GM23338 (cell line): ENCODE data around the gene TFCP2. TPM values are rescaled to one million over a fixed set of nuclear protein-coding genes. Genes with fewer than 3 reads are reported as not detected.

ENCODE experiments used
- ATAC-seq: fragments of 200-7000 bp; cut with Tn5 transposase; 3 replicates; pipeline ENCODE4 v1.9.1; 2020
- DNase-seq: peaks from one replicate; pipeline ENCODE4 v3.0.0-alpha.2; 2015; ENCODE audit warnings: low spot score
- H2AFZ ChIP-seq: fragments of 200-600 bp; sonication (generic); 2 replicates; pipeline ENCODE4 v1.8.0; 2016; ENCODE audit warnings: antibody characterized with exemption, mild to moderate bottlenecking, moderate library complexity
- H3F3A ChIP-seq: fragments of 200-600 bp; sonication (generic); replicated peaks from 2 replicates; pipeline ENCODE4 v1.8.0; 2017; ENCODE audit warnings: antibody characterized with exemption, mixed run types, low read depth
- H3K27ac ChIP-seq: fragments of 200-600 bp; sonication (generic); 2 replicates; pipeline ENCODE4 v1.6.1; 2016; ENCODE audit warnings: low read depth
- H3K27me3 ChIP-seq: fragments of 200-600 bp; sonication (generic); 2 replicates; pipeline ENCODE4 v1.8.0; 2016; ENCODE audit warnings: mild to moderate bottlenecking, mixed run types, moderate library complexity; ENCODE audit not compliant: insufficient read depth
- H3K36me3 ChIP-seq: fragments of 200-600 bp; sonication (generic); 2 replicates; pipeline ENCODE4 v1.8.0; 2016; ENCODE audit warnings: mild to moderate bottlenecking; ENCODE audit not compliant: insufficient read depth
- H3K4me1 ChIP-seq: fragments of 200-600 bp; sonication (generic); 2 replicates; pipeline ENCODE4 v1.8.0; 2016; ENCODE audit warnings: mild to moderate bottlenecking, moderate library complexity; ENCODE audit not compliant: insufficient read depth
- H3K4me2 ChIP-seq: fragments of 200-600 bp; sonication (generic); 2 replicates; pipeline ENCODE4 v1.7.1; 2017; ENCODE audit warnings: mixed run types
- H3K4me3 ChIP-seq: fragments of 200-600 bp; sonication (generic); 2 replicates; pipeline ENCODE4 v1.6.1; 2016; ENCODE audit warnings: mixed run types
- H3K79me2 ChIP-seq: fragments of 200-600 bp; sonication (generic); replicated peaks from 2 replicates; pipeline ENCODE4 v1.8.0; 2017; ENCODE audit warnings: mild to moderate bottlenecking; ENCODE audit not compliant: insufficient read depth
- H3K9me2 ChIP-seq: fragments of 200-600 bp; sonication (generic); 2 replicates; pipeline ENCODE4 v1.8.0; 2017; ENCODE audit not compliant: insufficient read depth
- H4K20me1 ChIP-seq: fragments of 200-600 bp; sonication (generic); replicated peaks from 2 replicates; pipeline ENCODE4 v1.8.0; 2017; ENCODE audit warnings: mild to moderate bottlenecking; ENCODE audit not compliant: insufficient read depth
- H3K27ac Mint-ChIP-seq: 2 replicates; pipeline ENCODE4 v1.8.0; 2020; ENCODE audit warnings: inconsistent platforms, mild to moderate bottlenecking, moderate library complexity, mixed read lengths
- H3K27me3 Mint-ChIP-seq: 3 replicates; pipeline ENCODE4 v1.8.0; 2022; ENCODE audit warnings: low read depth, mild to moderate bottlenecking, moderate library complexity, mixed read lengths, inconsistent platforms; ENCODE audit not compliant: insufficient read depth, poor library complexity
- H3K36me3 Mint-ChIP-seq: 3 replicates; pipeline ENCODE4 v1.8.0; 2021; ENCODE audit warnings: low read depth, mild to moderate bottlenecking, inconsistent platforms, moderate library complexity, mixed read lengths
- H3K4me1 Mint-ChIP-seq: 3 replicates; pipeline ENCODE4 v1.8.0; 2020; ENCODE audit warnings: mild to moderate bottlenecking, inconsistent platforms, mixed read lengths
- H3K4me3 Mint-ChIP-seq: 3 replicates; pipeline ENCODE4 v1.8.0; 2021; ENCODE audit warnings: moderate library complexity, mild to moderate bottlenecking, inconsistent platforms, mixed read lengths
- H3K9me3 Mint-ChIP-seq: 3 replicates; pipeline ENCODE4 v1.8.0; 2020; ENCODE audit warnings: moderate library complexity, mild to moderate bottlenecking, inconsistent platforms, mixed read lengths
- NANOG ChIP-seq: IDR thresholded peaks from 2 replicates; pipeline ENCODE4 v1.6.1; 2016; ENCODE audit warnings: antibody characterized with exemption, borderline replicate concordance
- POLR2AphosphoS5 ChIP-seq: IDR thresholded peaks from 2 replicates; pipeline ENCODE4 v1.6.1; 2016; ENCODE audit warnings: antibody characterized with exemption, low read depth
- polyA plus RNA-seq: library from polyadenylated mRNA; unstranded; fragments of >200 nt; fragmentation: Nextera tagmentation; extraction: Ambion mirVana; gene quantifications from 2 replicates; pipeline ENCODE4 v1.2.1, GENCODE V29; 2016
- small RNA-seq: library from RNA; depleted of rRNA; stranded (forward); fragments of <200 nt; gene quantifications from one replicate; pipeline ENCODE3, GENCODE V24; 2014; ENCODE audit warnings: low replicate concordance
- total RNA-seq: library from RNA; depleted of rRNA; stranded (reverse); fragments of >200 nt; shearing (Covaris generic); gene quantifications from 2 replicates; pipeline ENCODE4 v1.2.3, GENCODE V29; 2014; rRNA removed
- TF ChIP-seq, protein P1 (sequence below): IDR thresholded peaks from one replicate; pipeline ENCODE4 v1.6.1; 2018; ENCODE audit warnings: antibody characterized with exemption; ENCODE audit not compliant: unreplicated experiment
- TF ChIP-seq, protein P2 (sequence below), 2 experiments: fragments of 200-600 bp in 1 of 2; sonication (generic) in 1 of 2; conservative IDR thresholded peaks; 2 replicates each; pipeline versions ENCODE4 v1.5.1 to v1.6.1; 2016 to 2017; ENCODE audit warnings: antibody characterized with exemption in 2 of 2, low read depth in 2 of 2, mild to moderate bottlenecking in 2 of 2, moderate library complexity in 1 of 2

Gene TFCP2
- total and polyA plus RNA-seq, 2 experiments from 2014 or later = 15.2 to 30.5 TPM

DNA sequence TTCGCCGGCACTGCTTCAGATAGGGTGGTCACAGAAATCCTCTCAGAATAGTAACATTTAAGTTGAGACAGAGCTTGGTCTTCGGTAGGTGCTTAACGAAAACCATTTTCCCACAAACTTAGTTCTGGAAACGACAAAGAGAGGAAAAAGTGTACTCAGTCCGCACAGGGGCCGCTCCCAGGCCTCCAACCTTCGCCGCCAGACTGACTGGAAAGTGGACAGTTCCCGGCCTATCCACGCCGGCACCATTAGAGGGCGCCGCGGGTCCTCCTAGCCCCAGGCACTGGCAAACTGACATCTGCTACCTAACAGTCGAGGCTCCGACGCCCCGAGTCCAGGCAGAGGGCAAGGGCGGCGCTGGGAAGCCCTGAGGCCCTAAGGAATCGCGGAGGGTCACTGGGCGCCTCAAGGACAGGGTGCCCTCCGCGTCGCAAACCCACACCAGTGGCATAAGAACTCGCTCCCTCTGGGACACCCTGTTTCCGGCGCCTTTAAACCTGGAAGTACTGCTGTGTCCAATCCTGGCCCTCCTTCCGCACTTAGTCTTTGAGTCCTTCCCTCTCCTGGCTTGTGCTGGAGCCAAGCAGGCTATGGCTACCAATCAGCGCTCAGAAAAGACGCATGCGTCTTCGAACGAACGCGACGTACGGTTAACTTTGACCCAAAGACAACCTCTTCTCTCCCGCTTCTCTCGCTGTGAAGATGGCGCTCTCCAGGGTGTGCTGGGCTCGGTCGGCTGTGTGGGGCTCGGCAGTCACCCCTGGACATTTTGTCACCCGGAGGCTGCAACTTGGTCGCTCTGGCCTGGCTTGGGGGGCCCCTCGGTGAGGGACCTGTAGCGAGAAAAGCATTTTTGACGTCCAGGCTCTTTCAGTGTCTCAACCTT, 125.0 kb downstream of the TFCP2 start, which contains the start of gene LETMD1:
Gene LETMD1 (plus strand): TSS at position 673 of the 886 bp plus-strand sequence. CDS start 30 bp downstream, at position 703.
- H3K27ac ChIP-seq = no peak within 1 kb of the TSS
- no peaks in the 10 kb centered on the region; the same call in 1 of the 2 replicates for H3K36me3 ChIP-seq
- peak within 1 kb of the TSS; percentile 89 for H3K4me2 ChIP-seq
- Mint-ChIP-seq H3K36me3 (peaks cover 9% of the 10 kb centered on the region; the same call in 2 of the 3 replicates), H3K27me3 (peaks cover 8% of the 10 kb centered on the region), H3K4me1 (peaks cover 11% of the 10 kb centered on the region), H3K27ac (peak within 1 kb of the TSS; percentile 94), H3K9me3 (no peaks in the 10 kb centered on the region), H3K4me3 (peak within 1 kb of the TSS; percentile 97)
- H3K4me1 ChIP-seq = peaks cover 10% of the 10 kb centered on the region; the same call in 1 of the 2 replicates
- no peaks in the 10 kb centered on the region for H3K9me2 ChIP-seq
- DNase-seq (peak; percentile 96), ATAC-seq (peak; percentile 98)
- TF ChIP-seq NANOG = no peak; the same call in 1 of the 2 replicates
- TF ChIP-seq, protein P1, sequence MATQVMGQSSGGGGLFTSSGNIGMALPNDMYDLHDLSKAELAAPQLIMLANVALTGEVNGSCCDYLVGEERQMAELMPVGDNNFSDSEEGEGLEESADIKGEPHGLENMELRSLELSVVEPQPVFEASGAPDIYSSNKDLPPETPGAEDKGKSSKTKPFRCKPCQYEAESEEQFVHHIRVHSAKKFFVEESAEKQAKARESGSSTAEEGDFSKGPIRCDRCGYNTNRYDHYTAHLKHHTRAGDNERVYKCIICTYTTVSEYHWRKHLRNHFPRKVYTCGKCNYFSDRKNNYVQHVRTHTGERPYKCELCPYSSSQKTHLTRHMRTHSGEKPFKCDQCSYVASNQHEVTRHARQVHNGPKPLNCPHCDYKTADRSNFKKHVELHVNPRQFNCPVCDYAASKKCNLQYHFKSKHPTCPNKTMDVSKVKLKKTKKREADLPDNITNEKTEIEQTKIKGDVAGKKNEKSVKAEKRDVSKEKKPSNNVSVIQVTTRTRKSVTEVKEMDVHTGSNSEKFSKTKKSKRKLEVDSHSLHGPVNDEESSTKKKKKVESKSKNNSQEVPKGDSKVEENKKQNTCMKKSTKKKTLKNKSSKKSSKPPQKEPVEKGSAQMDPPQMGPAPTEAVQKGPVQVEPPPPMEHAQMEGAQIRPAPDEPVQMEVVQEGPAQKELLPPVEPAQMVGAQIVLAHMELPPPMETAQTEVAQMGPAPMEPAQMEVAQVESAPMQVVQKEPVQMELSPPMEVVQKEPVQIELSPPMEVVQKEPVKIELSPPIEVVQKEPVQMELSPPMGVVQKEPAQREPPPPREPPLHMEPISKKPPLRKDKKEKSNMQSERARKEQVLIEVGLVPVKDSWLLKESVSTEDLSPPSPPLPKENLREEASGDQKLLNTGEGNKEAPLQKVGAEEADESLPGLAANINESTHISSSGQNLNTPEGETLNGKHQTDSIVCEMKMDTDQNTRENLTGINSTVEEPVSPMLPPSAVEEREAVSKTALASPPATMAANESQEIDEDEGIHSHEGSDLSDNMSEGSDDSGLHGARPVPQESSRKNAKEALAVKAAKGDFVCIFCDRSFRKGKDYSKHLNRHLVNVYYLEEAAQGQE = peak; percentile 55
- TF ChIP-seq, protein P2, sequence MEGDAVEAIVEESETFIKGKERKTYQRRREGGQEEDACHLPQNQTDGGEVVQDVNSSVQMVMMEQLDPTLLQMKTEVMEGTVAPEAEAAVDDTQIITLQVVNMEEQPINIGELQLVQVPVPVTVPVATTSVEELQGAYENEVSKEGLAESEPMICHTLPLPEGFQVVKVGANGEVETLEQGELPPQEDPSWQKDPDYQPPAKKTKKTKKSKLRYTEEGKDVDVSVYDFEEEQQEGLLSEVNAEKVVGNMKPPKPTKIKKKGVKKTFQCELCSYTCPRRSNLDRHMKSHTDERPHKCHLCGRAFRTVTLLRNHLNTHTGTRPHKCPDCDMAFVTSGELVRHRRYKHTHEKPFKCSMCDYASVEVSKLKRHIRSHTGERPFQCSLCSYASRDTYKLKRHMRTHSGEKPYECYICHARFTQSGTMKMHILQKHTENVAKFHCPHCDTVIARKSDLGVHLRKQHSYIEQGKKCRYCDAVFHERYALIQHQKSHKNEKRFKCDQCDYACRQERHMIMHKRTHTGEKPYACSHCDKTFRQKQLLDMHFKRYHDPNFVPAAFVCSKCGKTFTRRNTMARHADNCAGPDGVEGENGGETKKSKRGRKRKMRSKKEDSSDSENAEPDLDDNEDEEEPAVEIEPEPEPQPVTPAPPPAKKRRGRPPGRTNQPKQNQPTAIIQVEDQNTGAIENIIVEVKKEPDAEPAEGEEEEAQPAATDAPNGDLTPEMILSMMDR (conservative IDR thresholded peaks at IDR 0.05; ENCODE audit: low read depth in 2 of 2) = peak; percentile 76 to 90
- TF ChIP-seq POLR2AphosphoS5 = peak; percentile 85
- H4K20me1 ChIP-seq = no peaks in the 10 kb centered on the region
- no peaks in the 10 kb centered on the region for H3F3A ChIP-seq
- H3K79me2 ChIP-seq = no peaks in the 10 kb centered on the region
- peak within 1 kb of the TSS; percentile 64 for H3K4me3 ChIP-seq
- H2AFZ ChIP-seq = peak within 1 kb of the TSS; percentile 74
- no peaks in the 10 kb centered on the region for H3K27me3 ChIP-seq

Small RNA genes within 50 kb of the gene (small RNA-seq; reads per million reads assigned to genes)
- gene RF00019 (not detected), gene RNU6-199P (not detected)

Other genes starting within 250 kb of the TFCP2 start
- not detected in 2 replicates for gene HIGD1C, start 220.6 kb downstream of the TFCP2 start, total RNA-seq
- not detected in 2 replicates for gene HIGD1C, start 220.6 kb downstream of the TFCP2 start, polyA plus RNA-seq
- 48.9 and 68.6 TPM in 2 replicates for gene SLC11A2, start 146.8 kb downstream of the TFCP2 start, total RNA-seq
- gene SLC11A2, start 146.8 kb downstream of the TFCP2 start, polyA plus RNA-seq = 17.2 and 19.4 TPM in 2 replicates
- 29.9 and 43.0 TPM in 2 replicates for gene LETMD1, start 124.8 kb downstream of the TFCP2 start, total RNA-seq
- 15.7 and 15.8 TPM in 2 replicates for gene LETMD1, start 124.8 kb downstream of the TFCP2 start, polyA plus RNA-seq
- gene CSRNP2, start 89.5 kb downstream of the TFCP2 start, total RNA-seq = 28.8 and 30.9 TPM in 2 replicates
- gene CSRNP2, start 89.5 kb downstream of the TFCP2 start, polyA plus RNA-seq = 6.9 and 7.3 TPM in 2 replicates
- 2.6 and 3.0 TPM in 2 replicates for gene POU6F1, start 44.9 kb upstream of the TFCP2 start, total RNA-seq
- gene POU6F1, start 44.9 kb upstream of the TFCP2 start, polyA plus RNA-seq = 3.9 and 4.0 TPM in 2 replicates
- 21.1 and 39.9 TPM in 2 replicates for gene DAZAP2, start 65.7 kb upstream of the TFCP2 start, total RNA-seq
- gene DAZAP2, start 65.7 kb upstream of the TFCP2 start, polyA plus RNA-seq = 30.2 and 35.8 TPM in 2 replicates
- gene SMAGP, start 97.3 kb upstream of the TFCP2 start, total RNA-seq = 7.1 and 8.2 TPM in 2 replicates
- gene SMAGP, start 97.3 kb upstream of the TFCP2 start, polyA plus RNA-seq = 3.9 and 4.7 TPM in 2 replicates
- 0.23 TPM in 1 of 2 replicates, not detected in the other for gene BIN2, start 151.0 kb upstream of the TFCP2 start, total RNA-seq
- gene BIN2, start 151.0 kb upstream of the TFCP2 start, polyA plus RNA-seq = 0.17 TPM in 1 of 2 replicates, not detected in the other
- not detected in 2 replicates for gene CELA1, start 173.5 kb upstream of the TFCP2 start, total RNA-seq
- not detected in 2 replicates for gene CELA1, start 173.5 kb upstream of the TFCP2 start, polyA plus RNA-seq
- 18.6 and 20.2 TPM in 2 replicates for gene GALNT6, start 218.3 kb upstream of the TFCP2 start, total RNA-seq
- gene GALNT6, start 218.3 kb upstream of the TFCP2 start, polyA plus RNA-seq = 8.1 and 8.6 TPM in 2 replicates